Right atrium auricular region (tissue), 2 donors: ENCODE data around the gene MORC4. TPM values are rescaled to one million over a fixed set of nuclear protein-coding genes. Genes with fewer than 3 reads are reported as not detected.

Experiments used
- DNase-seq: peaks from one replicate; pipeline ENCODE4 v3.0.0-alpha.2; 2019; ENCODE audit warnings: low spot score
- H3K27ac ChIP-seq, 2 donors: fragments of 200-600 bp; sonication (generic); 1 replicate in 1 of 2; 2 replicates in 1 of 2; pipeline ENCODE4 v1.5.1; 2016 to 2019
- H3K27me3 ChIP-seq, 2 donors: fragments of 200-600 bp; sonication (generic); one replicate each; pipeline versions ENCODE4 v1.5.1 to v1.6.0; 2017 to 2019
- H3K36me3 ChIP-seq: fragments of 200-600 bp; sonication (generic); one replicate; pipeline ENCODE4 v1.5.1; 2016
- H3K4me1 ChIP-seq, 2 donors: fragments of 200-600 bp; sonication (generic); one replicate each; pipeline versions ENCODE4 v1.5.1 to v1.6.0; 2017 to 2019
- H3K4me3 ChIP-seq, 2 donors: fragments of 200-600 bp; sonication (generic); 1 replicate in 1 of 2; 2 replicates in 1 of 2; pipeline ENCODE4 v1.5.1; 2017 to 2019; ENCODE audit warnings: mild to moderate bottlenecking in 1 of 2, moderate library complexity in 1 of 2
- H3K9me3 ChIP-seq, 2 donors: fragments of 200-600 bp; sonication (generic); one replicate each; pipeline ENCODE4 v1.5.1; 2019
- total RNA-seq, 2 donors: library from RNA; depleted of rRNA; stranded (reverse); fragments of >200 nt; gene quantifications; one replicate each; pipeline ENCODE4 v1.1.0, GENCODE V29; 2016
- TF ChIP-seq, protein P1 (sequence below), 2 donors: fragments of 200-600 bp; sonication (generic); IDR thresholded peaks; one replicate each; pipeline ENCODE4 v1.5.1; 2019; ENCODE audit warnings: antibody characterized with exemption in 2 of 2

MORC4 gene
- total RNA-seq, 2 donors from 2014 or later: 3.6 to 7.4 TPM

DNA sequence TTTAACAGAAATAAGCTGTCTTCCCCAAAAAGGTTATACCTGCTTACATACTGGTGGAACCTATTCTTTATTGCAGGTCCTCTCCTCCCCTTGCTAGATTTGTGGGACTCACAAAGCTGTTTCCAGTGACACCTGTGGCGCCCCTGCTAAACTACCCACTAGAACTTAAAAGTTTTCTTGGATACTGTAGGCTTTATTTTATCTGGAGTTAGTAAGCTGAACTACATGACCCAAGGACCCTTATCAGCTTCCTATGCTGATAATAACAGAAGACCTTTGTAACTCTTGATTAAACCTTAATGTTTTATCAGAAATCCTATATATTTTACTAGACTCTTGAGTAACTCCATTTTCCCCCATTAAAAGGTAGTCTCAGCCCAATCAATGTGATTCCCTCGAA lies 47.5 kb downstream of the MORC4 start:
- no peak overlapping the region for H3K4me3 ChIP-seq
- H3K4me1 ChIP-seq: no peaks in the 10 kb centered on the region
- no peaks in the 10 kb centered on the region for H3K27me3 ChIP-seq
- H3K9me3 ChIP-seq: no peaks in the 10 kb centered on the region
- DNase-seq: no peak
- no peaks in the 10 kb centered on the region for H3K36me3 ChIP-seq
- TF ChIP-seq, protein P1, sequence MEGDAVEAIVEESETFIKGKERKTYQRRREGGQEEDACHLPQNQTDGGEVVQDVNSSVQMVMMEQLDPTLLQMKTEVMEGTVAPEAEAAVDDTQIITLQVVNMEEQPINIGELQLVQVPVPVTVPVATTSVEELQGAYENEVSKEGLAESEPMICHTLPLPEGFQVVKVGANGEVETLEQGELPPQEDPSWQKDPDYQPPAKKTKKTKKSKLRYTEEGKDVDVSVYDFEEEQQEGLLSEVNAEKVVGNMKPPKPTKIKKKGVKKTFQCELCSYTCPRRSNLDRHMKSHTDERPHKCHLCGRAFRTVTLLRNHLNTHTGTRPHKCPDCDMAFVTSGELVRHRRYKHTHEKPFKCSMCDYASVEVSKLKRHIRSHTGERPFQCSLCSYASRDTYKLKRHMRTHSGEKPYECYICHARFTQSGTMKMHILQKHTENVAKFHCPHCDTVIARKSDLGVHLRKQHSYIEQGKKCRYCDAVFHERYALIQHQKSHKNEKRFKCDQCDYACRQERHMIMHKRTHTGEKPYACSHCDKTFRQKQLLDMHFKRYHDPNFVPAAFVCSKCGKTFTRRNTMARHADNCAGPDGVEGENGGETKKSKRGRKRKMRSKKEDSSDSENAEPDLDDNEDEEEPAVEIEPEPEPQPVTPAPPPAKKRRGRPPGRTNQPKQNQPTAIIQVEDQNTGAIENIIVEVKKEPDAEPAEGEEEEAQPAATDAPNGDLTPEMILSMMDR (IDR thresholded peaks at IDR 0.05): no peak
- no peak overlapping the region for H3K27ac ChIP-seq

DNA sequence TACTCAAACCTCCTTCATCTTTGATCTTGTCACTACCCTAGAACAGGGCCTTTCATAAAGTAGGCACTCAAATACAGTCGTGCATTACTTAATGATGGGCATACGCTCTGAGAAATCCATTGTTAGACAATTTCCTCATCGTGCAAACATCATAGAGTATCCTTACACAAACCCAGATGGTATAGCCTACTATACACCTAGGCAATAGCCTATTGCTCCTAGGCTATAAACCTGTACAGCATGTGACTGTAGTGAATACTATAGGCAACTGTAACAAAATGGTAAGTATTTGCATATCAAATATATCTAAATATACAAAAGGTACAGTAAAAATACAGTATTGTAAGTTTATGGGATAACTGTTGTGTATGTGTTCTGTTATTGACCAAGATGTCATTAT lies 47.9 kb downstream of the MORC4 start:
- TF ChIP-seq, protein P1 (IDR thresholded peaks at IDR 0.05): no peak
- Histone ChIP-seq H3K27ac (no peak overlapping the region), H3K27me3 (no peaks in the 10 kb centered on the region), H3K4me1 (no peaks in the 10 kb centered on the region), H3K9me3 (no peaks in the 10 kb centered on the region), H3K4me3 (no peak overlapping the region), H3K36me3 (no peaks in the 10 kb centered on the region)
- DNase-seq: no peak

DNA sequence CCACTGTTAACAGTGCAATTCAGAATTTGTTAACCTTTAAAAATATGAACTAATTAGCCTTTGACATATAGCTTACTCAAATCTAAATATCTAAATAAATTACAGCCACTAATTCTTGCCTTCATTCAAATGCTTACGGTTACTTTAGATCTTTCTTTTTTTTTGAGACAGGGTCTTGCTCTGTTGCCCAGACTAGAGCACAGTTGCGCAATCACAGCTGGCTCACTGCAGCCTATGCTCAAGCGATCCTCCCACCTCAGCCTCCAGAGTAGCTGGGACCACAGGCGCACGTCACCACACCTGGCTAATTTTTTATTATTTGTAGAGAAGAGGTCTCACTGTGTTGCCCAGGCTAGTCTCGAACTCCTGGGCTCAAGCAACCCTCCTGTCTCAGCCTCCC lies 48.8 kb downstream of the MORC4 start:
- Histone ChIP-seq H3K36me3 (no peaks in the 10 kb centered on the region), H3K27ac (no peak overlapping the region), H3K27me3 (no peaks in the 10 kb centered on the region), H3K4me3 (no peak overlapping the region), H3K4me1 (no peaks in the 10 kb centered on the region), H3K9me3 (no peaks in the 10 kb centered on the region)
- TF ChIP-seq, protein P1 (IDR thresholded peaks at IDR 0.05): no peak
- DNase-seq: no peak

DNA sequence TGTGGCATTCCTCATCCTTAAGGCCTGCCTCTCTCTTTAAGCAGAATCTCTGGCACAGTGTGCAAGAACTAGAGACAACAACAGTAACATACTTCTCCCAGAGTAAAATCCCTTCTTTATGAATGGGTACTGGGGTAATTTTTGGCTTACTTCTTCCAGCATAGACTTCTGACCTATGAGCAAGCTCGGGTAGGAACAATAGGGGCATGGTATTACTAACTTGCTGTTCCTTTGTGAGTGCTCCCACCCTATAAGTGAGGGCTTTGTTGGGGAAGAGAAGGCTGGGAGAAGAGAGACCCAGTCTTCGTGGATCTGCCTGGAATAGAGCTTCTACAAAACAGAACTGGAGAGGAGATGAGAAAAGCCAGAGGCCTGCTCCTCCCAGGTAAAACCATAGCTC lies 49.6 kb downstream of the MORC4 start:
- no peak overlapping the region for H3K4me3 ChIP-seq
- TF ChIP-seq, protein P1 (IDR thresholded peaks at IDR 0.05): no peak
- no peaks in the 10 kb centered on the region for H3K27me3 ChIP-seq
- H3K9me3 ChIP-seq: no peaks in the 10 kb centered on the region
- no peaks in the 10 kb centered on the region for H3K4me1 ChIP-seq
- no peak for DNase-seq
- no peak overlapping the region for H3K27ac ChIP-seq
- no peaks in the 10 kb centered on the region for H3K36me3 ChIP-seq

DNA sequence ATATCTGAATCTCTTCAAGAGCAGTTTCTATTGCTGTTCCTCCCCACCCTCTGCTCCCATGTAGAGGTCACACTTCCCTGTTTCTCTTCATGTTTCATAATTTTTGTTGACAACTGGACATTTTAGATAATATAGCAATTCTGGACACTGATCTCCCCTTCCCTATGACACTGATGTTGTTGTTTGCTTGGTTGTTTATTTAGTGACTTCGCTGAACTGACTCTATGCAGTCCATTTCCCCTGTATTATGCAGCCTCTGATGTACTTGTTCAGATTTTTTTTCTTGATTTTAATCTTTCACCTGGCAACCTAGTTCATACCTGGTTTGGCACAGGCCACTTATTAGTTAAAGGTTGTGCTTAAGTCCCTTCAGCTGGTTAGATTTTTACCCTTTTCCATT lies 50.6 kb downstream of the MORC4 start:
- Histone ChIP-seq H3K4me3 (no peak overlapping the region), H3K4me1 (no peaks in the 10 kb centered on the region), H3K27ac (no peak overlapping the region), H3K9me3 (no peaks in the 10 kb centered on the region), H3K27me3 (no peaks in the 10 kb centered on the region), H3K36me3 (no peaks in the 10 kb centered on the region)
- TF ChIP-seq, protein P1 (IDR thresholded peaks at IDR 0.05): no peak
- no peak for DNase-seq

DNA sequence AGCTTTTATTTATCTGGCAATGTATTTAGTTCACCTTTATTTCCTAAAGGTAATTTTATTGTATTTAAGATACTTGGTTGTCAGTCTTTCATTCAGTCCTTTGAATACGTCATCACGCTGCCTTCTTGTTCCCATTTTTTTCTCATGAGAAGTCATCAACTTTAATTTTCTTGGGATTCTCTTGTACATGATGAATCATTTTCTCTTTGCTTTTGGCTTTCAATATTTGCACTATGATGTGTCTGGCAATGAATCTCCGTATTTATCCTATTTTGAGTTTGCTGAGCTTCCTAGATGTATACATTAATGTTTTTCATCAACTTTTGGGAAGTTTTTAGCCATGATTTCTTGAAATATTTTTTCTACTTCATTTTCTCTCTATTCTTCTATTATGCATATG lies 51.4 kb downstream of the MORC4 start:
- TF ChIP-seq, protein P1 (IDR thresholded peaks at IDR 0.05): no peak
- Histone ChIP-seq H3K27ac (no peak overlapping the region), H3K36me3 (no peaks in the 10 kb centered on the region), H3K4me1 (no peaks in the 10 kb centered on the region), H3K9me3 (no peaks in the 10 kb centered on the region), H3K4me3 (no peak overlapping the region), H3K27me3 (no peaks in the 10 kb centered on the region)
- DNase-seq: no peak
